C1 segment of cervical spinal cord (tissue), 14 donors: ENCODE results near the gene TRABD2B.

Experiments used
- DNase-seq, 14 donors: peaks; one replicate each; lab custom pipeline; 2025; lab: John Stamatoyannopoulos, UW

The TRABD2B gene

GRCh38 chr1:47993416-47993740 lies 3.8 kb downstream of the TRABD2B start:
- no peak for DNase-seq

DNA sequence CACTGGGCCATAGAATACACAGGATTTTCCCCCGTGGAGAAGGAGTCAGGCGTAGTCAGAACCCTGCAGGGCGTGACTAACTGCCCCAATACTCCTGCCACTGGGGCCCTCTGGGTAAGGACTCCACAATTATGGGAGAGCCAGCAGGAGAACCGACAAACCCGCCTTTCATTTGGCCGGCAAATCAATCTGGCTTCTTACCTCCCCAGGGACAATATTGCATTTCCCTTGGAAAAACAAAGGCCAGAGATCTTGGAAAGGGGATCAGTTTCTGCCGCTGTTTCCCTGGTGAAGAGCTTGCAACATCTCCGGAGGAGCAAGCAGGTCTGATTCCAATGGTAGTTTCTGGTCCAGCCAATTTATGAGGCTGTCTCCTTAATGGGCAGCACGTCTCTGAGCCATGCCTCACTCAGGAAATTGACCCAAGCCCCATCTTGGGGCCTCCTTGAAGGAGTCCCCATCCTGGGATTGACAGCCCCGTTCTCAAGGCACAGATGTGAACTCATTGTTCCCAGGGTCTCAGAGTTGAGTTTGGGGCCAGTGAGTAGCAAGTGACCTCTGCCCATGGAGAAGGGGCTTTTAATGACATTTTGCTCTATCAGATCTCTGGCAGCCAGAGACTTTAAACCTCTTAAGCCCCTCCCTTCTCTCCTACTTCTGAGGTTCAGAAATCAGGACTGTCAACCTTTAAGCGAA lies 4.3 kb downstream of the TRABD2B start:
- DNase-seq, result no peak

- DNase-seq, result no peak
Observed at GRCh38 chr1:47991673-47992072, 5.5 kb downstream of the TRABD2B start.

- no peak for DNase-seq
Observed at GRCh38 chr1:47991187-47991586, 6.0 kb downstream of the TRABD2B start.

GRCh38 chr1:47990286-47990685 lies 6.9 kb downstream of the TRABD2B start:
- DNase-seq, result no peak

GRCh38 chr1:47987601-47988000 lies 9.6 kb downstream of the TRABD2B start:
- peak in 1 of 14 donors; percentile 8 for DNase-seq

GRCh38 chr1:47986761-47987200 lies 10.4 kb downstream of the TRABD2B start:
- DNase-seq, result no peak

DNA sequence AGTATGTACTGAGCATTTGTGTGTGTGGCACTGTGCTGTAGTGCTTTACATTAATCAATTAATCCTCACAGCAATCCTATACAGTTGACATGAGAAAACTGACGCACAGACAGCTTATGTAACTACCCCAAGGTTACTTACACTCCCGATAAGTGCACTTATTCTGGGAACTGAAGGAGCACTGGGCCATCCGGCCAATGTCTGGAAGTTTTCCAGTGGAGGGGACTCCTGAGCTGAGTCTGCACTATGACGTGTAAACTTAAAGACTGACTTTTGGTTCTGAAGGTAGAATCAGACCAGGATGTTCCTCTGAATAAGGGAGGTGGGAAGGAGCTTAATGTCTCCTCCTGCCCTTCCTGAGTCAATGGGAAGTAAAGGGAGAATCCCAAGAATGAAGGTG lies 12.2 kb downstream of the TRABD2B start:
- DNase-seq, result no peak

GRCh38 chr1:47984175-47984789 lies 12.9 kb downstream of the TRABD2B start:
- DNase-seq, result no peak

- no peak for DNase-seq
Observed at GRCh38 chr1:47983691-47984090, 13.5 kb downstream of the TRABD2B start.

DNA sequence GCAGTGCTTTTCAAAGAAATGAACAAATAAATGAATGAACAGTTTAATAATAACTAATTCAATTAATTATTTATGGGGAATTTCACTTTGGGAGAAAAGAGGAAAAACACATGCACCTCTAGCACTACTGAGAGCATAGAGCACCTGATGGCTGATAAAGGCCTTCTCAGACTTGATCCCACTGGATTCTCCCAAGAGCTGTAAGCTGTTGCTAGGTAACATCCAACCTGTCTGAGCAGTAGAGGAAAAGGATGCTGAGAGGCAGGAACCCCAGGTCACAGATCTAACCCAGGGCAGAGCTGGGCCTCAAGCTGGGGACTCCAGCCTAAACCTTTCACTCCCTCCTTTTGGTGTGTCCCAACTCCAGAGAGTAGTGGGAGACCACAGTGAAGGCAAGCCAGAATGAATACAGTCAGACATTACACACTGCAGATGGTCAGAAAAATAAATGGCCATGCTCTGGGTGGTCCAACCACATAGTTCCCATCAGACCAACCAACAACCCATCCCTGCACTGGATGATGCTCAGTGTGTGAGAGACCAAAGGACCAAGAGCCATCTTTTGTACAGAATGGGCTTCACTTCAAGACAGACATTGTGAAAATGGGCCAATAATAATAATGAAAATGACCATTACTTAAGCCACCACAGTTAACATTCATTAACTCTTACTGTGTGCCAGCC lies 15.4 kb downstream of the TRABD2B start:
- no peak for DNase-seq

GRCh38 chr1:47980501-47980900 lies 16.7 kb downstream of the TRABD2B start:
- DNase-seq, result no peak

DNA sequence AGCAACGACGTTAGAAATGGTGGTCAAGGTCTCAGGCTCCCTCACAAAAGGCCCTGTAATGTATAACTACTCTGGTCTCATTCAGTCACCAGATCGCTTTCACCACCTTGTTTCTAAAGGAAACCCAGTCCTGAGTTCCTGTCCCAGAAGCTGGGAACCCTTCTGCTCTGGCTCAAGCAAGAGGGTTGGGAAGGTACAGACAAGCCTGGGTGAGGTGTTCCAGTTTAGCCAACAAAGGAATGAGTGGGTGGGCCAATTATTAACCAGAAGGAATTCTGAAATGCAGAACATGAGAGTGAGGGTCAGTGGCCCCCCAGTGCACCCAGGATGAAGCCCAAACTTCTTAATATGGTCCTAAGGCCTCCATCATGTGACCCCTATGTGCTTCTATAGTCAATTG lies 17.5 kb downstream of the TRABD2B start:
- no peak for DNase-seq

GRCh38 chr1:47978486-47978885 lies 18.7 kb downstream of the TRABD2B start:
- no peak for DNase-seq

GRCh38 chr1:47976728-47977127 lies 20.5 kb downstream of the TRABD2B start:
- DNase-seq, result no peak

DNA sequence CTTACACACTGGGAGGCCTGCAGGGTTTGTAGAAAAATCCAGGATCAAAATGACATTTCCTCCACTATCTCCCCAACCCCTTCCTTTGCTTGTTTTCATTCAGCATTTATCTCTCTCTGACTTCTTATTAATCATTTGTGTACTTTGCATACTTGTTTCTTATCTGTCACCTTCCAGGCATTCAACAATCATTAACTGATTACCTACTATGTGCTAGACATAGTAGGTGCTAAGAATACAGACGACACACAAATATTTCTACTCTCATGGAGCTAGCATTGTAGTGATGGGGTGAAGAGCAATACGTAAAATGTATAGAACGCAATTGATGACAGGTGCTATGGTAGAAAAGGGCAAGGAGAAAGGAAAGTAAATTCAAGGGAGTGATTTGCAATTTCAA lies 20.9 kb downstream of the TRABD2B start:
- DNase-seq, result no peak

DNA sequence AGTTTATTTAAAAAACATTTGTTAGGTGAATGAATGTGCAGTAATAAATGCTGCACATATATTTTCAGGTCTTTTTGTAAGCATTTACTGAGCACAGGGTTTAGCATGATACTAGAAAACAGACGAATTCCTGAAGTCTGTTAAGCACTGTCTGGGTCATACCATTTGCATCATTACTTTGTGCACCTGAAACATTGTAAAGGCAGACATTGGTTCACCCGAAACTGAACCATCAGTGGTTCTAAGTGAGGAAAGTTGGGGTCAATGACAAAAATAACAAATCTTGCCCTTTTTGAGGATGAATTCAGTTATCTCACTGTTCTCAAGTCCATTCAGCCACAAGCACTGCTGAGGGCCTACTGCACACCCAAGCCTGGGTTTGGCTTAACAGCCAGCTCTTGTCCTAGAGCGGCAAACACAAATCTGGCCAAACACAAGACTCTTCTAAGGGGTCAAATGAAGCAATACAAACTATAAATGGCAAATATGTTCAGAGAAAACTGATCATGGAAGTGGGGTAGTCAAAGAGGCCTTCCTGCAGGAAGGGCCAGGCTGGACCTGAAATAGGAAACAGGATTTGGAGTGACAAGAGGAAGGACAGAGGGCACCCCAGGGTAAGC lies 21.8 kb downstream of the TRABD2B start:
- no peak for DNase-seq

- no peak for DNase-seq
Observed at GRCh38 chr1:47972864-47973432, 24.2 kb downstream of the TRABD2B start.

DNA sequence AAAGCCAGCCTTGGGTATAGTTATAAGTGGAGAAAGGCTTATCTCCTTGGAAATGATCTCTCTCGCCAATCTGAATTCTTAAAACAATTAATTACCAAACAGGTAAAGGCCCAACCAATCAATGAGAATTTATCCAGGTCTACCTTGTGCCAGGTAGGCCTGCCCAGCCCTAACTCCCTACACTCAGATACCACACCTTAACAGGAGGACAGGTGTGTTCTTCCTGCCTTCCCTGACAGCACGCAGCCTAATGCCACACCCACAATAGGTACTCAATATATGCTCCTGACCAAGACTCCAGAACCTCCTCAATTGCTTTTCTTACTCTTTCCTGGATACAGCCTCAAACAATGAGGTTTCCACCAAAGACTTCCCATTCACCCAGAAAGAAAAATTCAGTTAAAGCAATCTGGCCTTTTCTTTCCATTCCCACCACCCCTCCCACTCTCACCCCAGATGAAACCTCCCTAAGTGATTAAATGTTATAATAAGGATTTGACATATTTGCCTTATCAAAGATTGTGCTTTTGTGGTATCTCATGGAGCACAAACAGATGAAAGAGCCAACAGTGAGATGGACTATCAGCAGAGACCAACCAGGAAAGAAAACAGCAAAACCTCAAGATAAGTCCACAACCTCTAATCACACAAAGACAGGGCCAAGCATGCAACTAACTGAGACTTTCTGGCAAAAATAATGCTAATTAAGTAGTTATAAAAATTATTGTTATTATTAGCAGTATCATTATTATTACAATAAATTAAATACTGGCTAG lies 25.6 kb downstream of the TRABD2B start:
- DNase-seq, result no peak

GRCh38 chr1:47970882-47971281 lies 26.3 kb downstream of the TRABD2B start:
- no peak for DNase-seq

DNA sequence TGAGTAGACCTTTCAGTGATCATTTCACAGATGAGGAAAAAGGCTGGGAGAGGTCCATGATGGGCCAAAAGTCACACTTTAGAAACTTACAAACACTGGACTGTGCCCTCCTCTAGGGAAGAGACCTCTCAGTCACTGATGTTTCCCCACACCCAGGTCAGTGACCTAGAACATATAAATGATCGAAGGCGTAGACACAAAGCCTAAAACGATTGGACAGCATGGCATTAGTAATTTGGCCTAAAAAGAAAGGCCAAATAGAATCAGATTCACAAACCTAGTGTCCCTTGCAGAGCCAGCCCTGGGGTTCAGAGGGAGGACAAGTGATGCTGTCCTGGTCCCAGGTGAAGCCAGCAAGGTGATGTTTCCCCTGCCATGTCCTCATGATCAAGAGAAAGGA lies 27.7 kb downstream of the TRABD2B start:
- DNase-seq, result no peak

- DNase-seq, result no peak
Observed at GRCh38 chr1:47968556-47968888, 28.7 kb downstream of the TRABD2B start.
